T-helper 17 cell (primary cell): ENCODE measurements around the gene SCGB2B2. TPM values are rescaled to one million over a fixed set of nuclear protein-coding genes. Genes with fewer than 3 reads are reported as not detected.
"Not testable (repeated sequence)": the region's sequence is repeated elsewhere in the genome, so short reads cannot be mapped to it uniquely, and the experiment has no call there.

Source experiments
- ATAC-seq: fragments of 150-1000 bp; cut with Tn5 transposase; 2 replicates; pipeline ENCODE4 v1.10.0; 2021; ENCODE audit warnings: mild to moderate bottlenecking, moderate library complexity
- DNase-seq, 3 donors: peaks; one replicate each; pipeline versions ENCODE4 v3.0.0 to v3.0.0-alpha.2; 2020 to 2021
- H3K9me3 ChIP-seq: one replicate; pipeline ENCODE4 v1.7.0; 2013; ENCODE audit warnings: low read length, mild to moderate bottlenecking; ENCODE audit not compliant: control insufficient read depth, poor library complexity, severe bottlenecking
- H3K27ac Mint-ChIP-seq: one replicate; pipeline ENCODE4 v1.8.0; 2022; ENCODE audit warnings: mild to moderate bottlenecking, moderate library complexity, mixed read lengths
- H3K27me3 Mint-ChIP-seq: one replicate; pipeline ENCODE4 v1.8.0; 2022; ENCODE audit warnings: mixed read lengths
- H3K36me3 Mint-ChIP-seq: one replicate; pipeline ENCODE4 v1.8.0; 2022; ENCODE audit warnings: low read depth, mixed read lengths
- H3K4me1 Mint-ChIP-seq: one replicate; pipeline ENCODE4 v1.8.0; 2022; ENCODE audit warnings: mild to moderate bottlenecking, mixed read lengths
- H3K4me3 Mint-ChIP-seq: one replicate; pipeline ENCODE4 v1.8.0; 2022; ENCODE audit warnings: mild to moderate bottlenecking, moderate library complexity, mixed read lengths
- total RNA-seq, 4 donors: library from RNA in 2 of 4; stranded (reverse) in 2 of 4; gene quantifications; one replicate each; pipeline ENCODE4 v1.2.3 and lab custom pipeline; 2022 to 2026

Gene SCGB2B2
- total RNA-seq, 2 donors from 2014 or later = 0.82 TPM; not detected in 1

DNA sequence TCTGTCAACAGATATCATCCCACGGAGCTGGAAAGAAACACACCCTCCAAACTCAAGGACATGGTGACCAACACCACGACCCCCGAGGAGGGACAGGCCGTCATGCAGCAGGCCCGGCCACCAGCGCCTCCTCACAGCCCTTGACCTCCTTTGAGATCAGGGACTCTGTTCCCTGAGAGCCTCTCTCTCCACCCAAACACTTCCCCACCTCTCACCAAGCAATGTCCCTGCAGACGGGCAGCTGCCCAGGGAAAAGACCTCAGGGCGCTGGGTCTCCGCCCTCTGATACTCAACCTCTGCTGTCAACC lies 10.0 kb downstream of the SCGB2B2 start:
- no peaks in the 10 kb centered on the region for H3K9me3 ChIP-seq
- peaks cover 26% of the 10 kb centered on the region for H3K4me1 Mint-ChIP-seq
- H3K27ac Mint-ChIP-seq = peak overlapping the region; percentile 44
- ATAC-seq = no peak
- no peaks in the 10 kb centered on the region for H3K36me3 Mint-ChIP-seq
- no peak for DNase-seq
- peak overlapping the region; percentile 70 for H3K4me3 Mint-ChIP-seq
- peaks cover 5% of the 10 kb centered on the region for H3K27me3 Mint-ChIP-seq

DNA sequence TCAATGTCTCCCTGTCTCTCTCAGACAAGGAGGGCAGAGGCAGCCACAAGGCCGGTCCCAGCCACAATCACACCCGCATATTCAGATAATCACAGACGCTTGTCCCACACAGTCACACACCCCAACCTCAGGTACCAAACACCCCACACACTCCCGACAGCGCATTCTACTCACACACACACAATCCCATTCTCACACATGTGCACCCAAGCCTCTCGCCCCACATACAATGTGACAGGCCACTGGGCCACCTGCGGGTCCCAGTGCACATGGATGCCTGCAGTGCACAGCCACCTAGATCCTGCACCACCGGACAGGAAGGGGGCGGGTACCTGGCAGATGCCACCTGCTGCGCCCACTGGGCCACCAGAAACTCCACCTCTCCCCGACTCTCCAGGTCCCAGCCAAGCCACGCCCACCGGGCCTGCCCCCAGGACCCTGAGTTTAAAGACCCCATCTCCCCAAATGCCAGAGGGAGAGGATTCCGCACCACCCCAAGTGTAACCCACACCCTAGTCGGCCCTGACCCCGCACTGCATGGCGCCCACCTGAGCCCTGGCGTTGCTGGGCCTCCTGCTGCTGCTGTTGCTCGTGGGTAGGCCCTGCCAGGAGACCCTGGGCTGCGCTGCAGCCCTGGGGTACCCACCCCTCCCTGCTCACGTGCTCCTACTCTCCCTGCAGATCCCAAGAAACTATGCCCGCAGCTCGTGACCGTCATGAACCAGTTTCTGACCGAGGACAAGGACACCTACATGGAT lies 10.6 kb downstream of the SCGB2B2 start:
- H3K9me3 ChIP-seq = no peaks in the 10 kb centered on the region
- peak overlapping the region; percentile 70 for H3K4me3 Mint-ChIP-seq
- no peak for ATAC-seq
- DNase-seq = no peak
- H3K36me3 Mint-ChIP-seq = no peaks in the 10 kb centered on the region
- H3K4me1 Mint-ChIP-seq = peaks cover 26% of the 10 kb centered on the region
- peaks cover 5% of the 10 kb centered on the region for H3K27me3 Mint-ChIP-seq
- peak overlapping the region; percentile 44 for H3K27ac Mint-ChIP-seq

- H3K27ac Mint-ChIP-seq, ATAC-seq, DNase-seq, H3K27me3 Mint-ChIP-seq, H3K4me3 Mint-ChIP-seq, H3K9me3 ChIP-seq, H3K36me3 Mint-ChIP-seq: not testable (repeated sequence)
- peaks cover 26% of the 10 kb centered on the region for H3K4me1 Mint-ChIP-seq
Observed at GRCh38 chr19:34665275-34665674, 11.7 kb downstream of the SCGB2B2 start.

DNA sequence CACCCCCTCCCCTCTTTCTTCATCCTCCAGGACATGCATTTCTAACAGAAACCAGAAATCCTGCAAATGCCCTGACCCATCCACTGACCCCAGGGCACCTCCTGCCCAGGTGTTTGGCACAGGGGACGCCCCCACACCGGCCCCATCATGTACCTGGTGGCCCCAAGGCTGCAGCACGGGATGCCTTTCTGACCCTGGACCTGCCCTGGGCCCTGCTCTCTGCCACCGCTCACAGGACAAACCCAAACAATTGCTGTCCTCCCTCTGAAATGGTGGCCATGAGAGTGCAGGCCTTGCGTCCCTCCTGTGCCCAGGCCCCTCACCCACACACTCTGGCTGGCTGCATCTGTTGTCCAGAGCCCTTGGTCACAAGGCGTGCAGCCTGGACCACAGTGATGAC lies 12.1 kb downstream of the SCGB2B2 start:
- H3K4me1 Mint-ChIP-seq = peaks cover 26% of the 10 kb centered on the region
- DNase-seq (no peak), ATAC-seq (no peak)
- peaks cover 5% of the 10 kb centered on the region for H3K27me3 Mint-ChIP-seq
- H3K36me3 Mint-ChIP-seq = no peaks in the 10 kb centered on the region
- H3K4me3 Mint-ChIP-seq = no peak overlapping the region
- no peaks in the 10 kb centered on the region for H3K9me3 ChIP-seq
- H3K27ac Mint-ChIP-seq = no peak overlapping the region

GRCh38 chr19:34664168-34664567 lies 12.8 kb downstream of the SCGB2B2 start:
- ATAC-seq = no peak
- no peaks in the 10 kb centered on the region for H3K9me3 ChIP-seq
- Mint-ChIP-seq H3K4me3 (no peak overlapping the region), H3K36me3 (no peaks in the 10 kb centered on the region), H3K27ac (no peak overlapping the region), H3K27me3 (no peaks in the 10 kb centered on the region), H3K4me1 (peaks cover 26% of the 10 kb centered on the region)
- DNase-seq = no peak

- peak overlapping the region; percentile 34 for H3K27ac Mint-ChIP-seq
- no peaks in the 10 kb centered on the region for H3K27me3 Mint-ChIP-seq
- no peaks in the 10 kb centered on the region for H3K9me3 ChIP-seq
- no peaks in the 10 kb centered on the region for H3K36me3 Mint-ChIP-seq
- H3K4me1 Mint-ChIP-seq = peaks cover 26% of the 10 kb centered on the region
- ATAC-seq (peak; percentile 97), DNase-seq (no peak)
- H3K4me3 Mint-ChIP-seq = no peak overlapping the region
Observed at GRCh38 chr19:34662919-34663318, 14.0 kb downstream of the SCGB2B2 start.

- DNase-seq = no peak
- H3K4me3 Mint-ChIP-seq = no peak overlapping the region
- H3K9me3 ChIP-seq = no peaks in the 10 kb centered on the region
- no peak for ATAC-seq
- peaks cover 2% of the 10 kb centered on the region for H3K36me3 Mint-ChIP-seq
- H3K27me3 Mint-ChIP-seq = no peaks in the 10 kb centered on the region
- no peak overlapping the region for H3K27ac Mint-ChIP-seq
- peaks cover 17% of the 10 kb centered on the region for H3K4me1 Mint-ChIP-seq
Observed at GRCh38 chr19:34661357-34661756, 15.6 kb downstream of the SCGB2B2 start.

- ATAC-seq (no peak), DNase-seq (no peak)
- no peaks in the 10 kb centered on the region for H3K9me3 ChIP-seq
- Mint-ChIP-seq H3K4me3 (no peak overlapping the region), H3K27me3 (peaks cover 4% of the 10 kb centered on the region), H3K36me3 (peaks cover 2% of the 10 kb centered on the region), H3K27ac (no peak overlapping the region), H3K4me1 (no peaks in the 10 kb centered on the region)
Observed at GRCh38 chr19:34655651-34656050, 21.3 kb downstream of the SCGB2B2 start.

DNA sequence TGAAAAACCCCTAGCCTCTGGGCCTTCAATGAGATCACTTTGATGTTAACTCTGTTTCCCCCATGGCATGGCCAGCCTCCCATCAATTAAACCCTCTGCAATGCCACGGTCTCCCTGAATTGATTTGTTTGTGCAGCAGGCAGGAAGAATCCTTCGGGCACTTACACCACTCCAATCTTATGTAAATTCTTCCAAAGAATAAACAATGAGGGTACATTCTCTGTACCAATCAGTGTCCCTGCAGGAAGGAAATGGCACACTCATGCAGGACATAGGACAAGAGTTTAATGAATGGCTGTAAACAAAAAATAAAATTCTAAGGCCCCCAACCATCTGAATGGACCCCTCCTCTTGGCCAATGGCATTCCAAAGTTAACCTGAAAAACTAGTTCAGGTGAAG lies 22.2 kb downstream of the SCGB2B2 start:
- no peak overlapping the region for H3K27ac Mint-ChIP-seq
- ATAC-seq = no peak
- DNase-seq = no peak
- H3K4me1 Mint-ChIP-seq = no peaks in the 10 kb centered on the region
- H3K9me3 ChIP-seq = no peaks in the 10 kb centered on the region
- H3K27me3 Mint-ChIP-seq = peaks cover 7% of the 10 kb centered on the region
- H3K36me3 Mint-ChIP-seq = peaks cover 3% of the 10 kb centered on the region
- no peak overlapping the region for H3K4me3 Mint-ChIP-seq

DNA sequence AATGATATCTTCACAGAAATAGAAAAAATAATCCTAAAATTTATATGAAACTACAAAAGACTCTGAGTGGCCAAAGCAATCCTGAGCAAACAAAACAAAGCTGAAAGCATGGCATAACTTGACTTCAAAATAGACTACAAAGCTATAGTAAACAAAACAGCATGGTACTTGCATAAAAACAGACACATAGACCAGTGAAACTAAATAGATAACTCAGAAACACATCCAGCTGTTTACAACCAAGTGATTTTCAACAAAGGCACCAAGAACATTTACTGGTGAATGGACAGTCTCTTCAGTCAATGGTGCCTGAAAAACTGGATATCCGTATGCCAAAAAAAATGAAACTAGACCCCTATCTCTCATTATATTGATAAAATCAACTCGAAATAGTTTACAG lies 25.2 kb downstream of the SCGB2B2 start:
- H3K27ac Mint-ChIP-seq = no peak overlapping the region
- DNase-seq = no peak
- H3K9me3 ChIP-seq = no peaks in the 10 kb centered on the region
- H3K27me3 Mint-ChIP-seq = peaks cover 17% of the 10 kb centered on the region
- H3K4me3 Mint-ChIP-seq = no peak overlapping the region
- H3K4me1 Mint-ChIP-seq = no peaks in the 10 kb centered on the region
- H3K36me3 Mint-ChIP-seq = peaks cover 6% of the 10 kb centered on the region
- ATAC-seq = no peak

- DNase-seq (no peak), ATAC-seq (no peak)
- no peak overlapping the region for H3K4me3 Mint-ChIP-seq
- no peaks in the 10 kb centered on the region for H3K9me3 ChIP-seq
- H3K27me3 Mint-ChIP-seq = peaks cover 22% of the 10 kb centered on the region
- no peak overlapping the region for H3K27ac Mint-ChIP-seq
- peaks cover 2% of the 10 kb centered on the region for H3K4me1 Mint-ChIP-seq
- H3K36me3 Mint-ChIP-seq = peaks cover 6% of the 10 kb centered on the region
Observed at GRCh38 chr19:34649886-34650543, 26.9 kb downstream of the SCGB2B2 start.

GRCh38 chr19:34645551-34645950 lies 31.4 kb downstream of the SCGB2B2 start:
- peaks cover 4% of the 10 kb centered on the region for H3K4me1 Mint-ChIP-seq
- H3K27ac Mint-ChIP-seq = no peak overlapping the region
- H3K4me3 Mint-ChIP-seq = no peak overlapping the region
- no peak for DNase-seq
- peaks cover 22% of the 10 kb centered on the region for H3K27me3 Mint-ChIP-seq
- H3K9me3 ChIP-seq = no peaks in the 10 kb centered on the region
- peaks cover 6% of the 10 kb centered on the region for H3K36me3 Mint-ChIP-seq
- no peak for ATAC-seq

DNA sequence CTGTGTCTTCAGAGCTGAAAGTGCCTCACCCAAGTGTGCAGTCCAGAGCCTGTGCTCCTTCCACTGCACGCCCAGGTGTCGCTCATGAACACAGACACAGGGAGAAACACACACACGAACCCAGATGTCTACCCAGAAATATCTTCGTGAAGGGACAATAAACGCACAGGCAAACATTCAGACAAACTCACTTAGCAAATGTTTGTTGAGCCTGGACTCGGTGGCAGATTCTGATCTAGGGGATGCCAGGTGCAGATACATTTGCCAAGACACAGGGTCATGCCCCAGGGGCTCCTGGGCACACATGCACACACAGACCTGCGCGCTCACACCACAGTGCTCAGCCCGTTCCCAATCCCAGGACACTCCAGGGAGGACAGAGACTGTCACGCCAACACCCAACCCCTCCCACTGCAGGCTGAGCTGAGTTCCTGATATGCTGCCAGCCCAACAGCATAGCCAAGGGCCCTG lies 31.9 kb downstream of the SCGB2B2 start:
- Mint-ChIP-seq H3K36me3 (peaks cover 6% of the 10 kb centered on the region), H3K4me3 (no peak overlapping the region), H3K4me1 (peaks cover 4% of the 10 kb centered on the region), H3K27me3 (peaks cover 21% of the 10 kb centered on the region), H3K27ac (no peak overlapping the region)
- ATAC-seq (no peak), DNase-seq (no peak)
- H3K9me3 ChIP-seq = no peaks in the 10 kb centered on the region

- Mint-ChIP-seq H3K36me3 (peaks cover under 1% of the 10 kb centered on the region), H3K4me3 (no peak overlapping the region), H3K27ac (no peak overlapping the region), H3K27me3 (peaks cover 12% of the 10 kb centered on the region), H3K4me1 (peaks cover 4% of the 10 kb centered on the region)
- ATAC-seq (no peak), DNase-seq (no peak)
- no peaks in the 10 kb centered on the region for H3K9me3 ChIP-seq
Observed at GRCh38 chr19:34642241-34642640, 34.7 kb downstream of the SCGB2B2 start.
